Caki2 (cell line): Measurements from ENCODE around the gene ITIH6. TPM values are rescaled to one million over a fixed set of nuclear protein-coding genes. Genes with fewer than 3 reads are reported as not detected.
"Not testable (repeated sequence)": the region's sequence is repeated elsewhere in the genome, so short reads cannot be mapped to it uniquely, and the experiment has no call there.

Source experiments
- DNase-seq: peaks from one replicate; pipeline ENCODE4 v3.0.0-alpha.2; 2015; ENCODE audit warnings: low read depth
- in situ Hi-C: cut with HindIII; loops from 2 replicates; pipeline ENCODE4 v1.10.0; 2016; ENCODE audit warnings: low sequenced_read_pairs, low pct_unique_long_range_greater_than_20kb, mixed read lengths
- total RNA-seq: library from RNA; depleted of rRNA; stranded (reverse); fragments of >200 nt; shearing (Covaris generic); gene quantifications from 2 replicates; pipeline ENCODE4 v1.2.3, GENCODE V29; 2014; ENCODE audit warnings: low replicate concordance; rRNA removed

ITIH6 gene
- not detected in 2 replicates for total RNA-seq

DNA sequence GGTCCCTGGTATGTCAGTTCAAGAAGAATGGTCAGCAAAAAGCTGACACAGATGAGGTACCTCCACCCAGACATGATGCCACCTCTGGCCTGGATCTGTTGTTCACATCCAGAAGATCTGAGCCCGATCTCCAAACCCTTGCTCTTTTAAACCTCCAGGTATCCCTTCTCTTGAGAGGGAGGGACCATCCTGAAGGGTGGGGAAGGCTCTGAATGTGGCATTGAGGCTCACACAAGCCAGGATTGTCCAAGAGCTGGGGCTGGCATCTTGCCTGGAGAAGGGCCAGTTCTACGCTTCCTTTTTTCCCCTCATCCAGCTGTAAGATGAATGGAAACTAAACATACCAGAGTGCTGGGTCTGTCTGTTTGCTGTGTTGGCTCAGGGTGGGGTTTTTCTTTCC lies at the start of gene ITIH6:
Gene ITIH6, minus strand, starts transcription at position 119 of the 400 bp plus-strand sequence. Its CDS starts 45 bp downstream, at position 74.
- no peak for DNase-seq
- in situ Hi-C loops = no loop called here

DNA sequence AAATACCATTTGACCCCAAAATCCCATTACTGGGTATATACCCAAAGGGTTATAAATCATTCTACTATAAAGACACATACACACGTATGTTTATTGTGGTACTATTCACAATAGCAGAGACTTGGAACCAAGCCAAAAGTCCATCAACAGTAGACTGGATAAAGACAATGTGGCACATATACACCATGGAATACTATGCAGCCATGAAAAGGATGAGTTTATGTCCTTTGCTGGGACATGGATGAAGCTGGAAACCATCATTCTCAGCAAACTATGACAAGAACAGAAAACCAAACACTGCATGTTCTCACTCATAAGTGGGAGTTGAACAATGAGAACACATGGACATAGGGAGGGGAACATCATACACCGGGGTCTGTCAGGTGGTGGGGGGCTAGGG lies 49.6 kb upstream of the ITIH6 start:
- in situ Hi-C loops = not testable (repeated sequence)

DNA sequence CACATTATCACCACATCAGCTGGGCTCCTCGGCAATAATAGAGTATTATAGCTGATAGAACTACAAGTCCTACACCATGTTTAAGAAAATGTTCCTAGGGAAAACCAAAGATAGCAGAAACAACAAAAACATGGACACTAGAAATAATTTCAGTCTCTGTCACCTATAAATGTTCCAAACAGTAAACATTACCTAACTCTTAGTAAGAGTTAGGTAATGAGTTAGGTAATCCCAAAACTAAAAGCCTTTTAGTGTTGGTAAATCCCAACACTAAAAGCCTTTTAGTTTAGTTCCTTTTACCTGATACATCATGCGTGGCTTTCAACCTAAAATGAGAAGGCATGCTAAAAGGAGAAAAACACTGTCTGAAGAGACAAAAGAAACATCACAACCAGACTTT lies 45.0 kb upstream of the ITIH6 start:
- DNase-seq = no peak
- in situ Hi-C loops = no loop called here

More for the DNA sequence above, 49.6 kb upstream of the ITIH6 start:
- not testable (repeated sequence) for DNase-seq

DNA sequence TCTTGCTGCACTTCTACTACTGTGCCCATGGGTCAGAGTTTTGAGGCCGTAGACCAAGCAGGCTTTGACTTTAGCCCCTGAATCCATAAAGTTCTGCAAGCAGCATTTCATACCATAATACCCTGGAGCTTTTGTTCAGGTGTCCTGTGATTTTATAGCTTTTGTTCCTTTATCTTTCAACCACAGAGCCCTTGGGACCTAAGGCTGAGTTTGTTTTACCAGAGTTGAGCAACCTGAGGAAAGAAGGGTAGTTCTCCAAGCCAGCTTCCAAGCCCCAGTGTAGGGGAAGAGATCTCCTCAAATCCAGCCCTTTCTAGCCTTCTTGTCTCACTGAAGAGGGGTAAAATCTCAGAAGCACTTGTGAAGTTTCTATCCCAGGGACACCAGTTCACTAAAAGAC lies 44.6 kb upstream of the ITIH6 start:
- DNase-seq = no peak
- in situ Hi-C loops = no loop called here

DNA sequence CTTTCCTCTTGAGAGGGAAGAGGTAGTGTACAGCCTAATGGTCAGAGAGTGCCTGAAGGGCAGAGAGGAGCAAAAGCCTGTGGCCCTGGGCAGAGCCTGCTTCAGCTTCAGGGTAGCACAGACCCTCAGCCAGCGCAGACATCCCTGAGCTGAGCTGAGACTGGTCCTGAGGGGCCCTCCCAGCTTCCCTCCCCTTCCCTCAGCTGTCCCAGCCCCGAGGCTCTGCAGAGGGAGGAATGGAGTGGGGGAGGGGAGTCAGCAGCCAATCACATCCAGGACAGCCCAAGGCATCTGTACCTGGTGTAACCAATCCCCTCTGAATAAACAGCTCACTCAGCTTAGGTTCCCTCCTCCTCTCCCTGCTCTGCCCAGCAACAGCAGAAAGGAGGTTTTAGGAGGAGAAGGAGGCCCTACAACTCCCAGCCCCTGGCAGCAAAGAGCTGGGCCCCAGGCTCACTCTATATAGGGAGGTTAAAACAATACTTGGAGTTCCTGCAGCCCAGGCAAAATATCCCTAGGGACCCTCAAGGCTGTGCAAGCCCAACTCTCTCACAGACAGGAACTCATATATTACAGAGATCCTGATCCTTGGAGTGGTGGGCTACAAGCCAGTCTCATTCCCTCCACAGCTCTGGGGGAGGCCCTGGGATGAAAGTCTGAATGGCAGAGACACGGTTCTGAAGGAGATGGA lies 43.3 kb upstream of the ITIH6 start:
- DNase-seq, in situ Hi-C loops: not testable (repeated sequence)

DNA sequence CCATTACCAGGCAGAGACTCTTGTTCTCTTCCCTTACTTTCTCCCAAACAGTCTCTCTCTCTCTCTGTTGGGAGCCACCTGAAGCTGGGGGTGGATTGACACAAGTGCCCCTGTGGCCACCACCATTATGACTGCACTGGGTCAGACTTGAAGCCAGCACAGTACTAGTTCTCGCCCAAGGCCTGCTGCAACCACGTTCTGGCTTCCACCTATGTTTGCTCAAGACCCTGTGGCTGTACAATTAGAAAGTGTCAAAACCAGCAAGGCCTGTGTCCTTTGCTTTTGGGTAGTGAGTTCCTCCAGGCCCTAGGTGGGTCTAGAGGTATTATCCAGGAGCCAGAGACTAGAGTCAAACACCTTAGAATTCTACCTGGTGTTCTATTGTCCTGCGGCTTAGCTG lies 40.5 kb upstream of the ITIH6 start:
- no peak for DNase-seq
- in situ Hi-C loops = no loop called here

GRCh38 chrX:54826598-54826997 lies 28.5 kb upstream of the ITIH6 start:
- DNase-seq = no peak
- in situ Hi-C loops = no loop called here

DNA sequence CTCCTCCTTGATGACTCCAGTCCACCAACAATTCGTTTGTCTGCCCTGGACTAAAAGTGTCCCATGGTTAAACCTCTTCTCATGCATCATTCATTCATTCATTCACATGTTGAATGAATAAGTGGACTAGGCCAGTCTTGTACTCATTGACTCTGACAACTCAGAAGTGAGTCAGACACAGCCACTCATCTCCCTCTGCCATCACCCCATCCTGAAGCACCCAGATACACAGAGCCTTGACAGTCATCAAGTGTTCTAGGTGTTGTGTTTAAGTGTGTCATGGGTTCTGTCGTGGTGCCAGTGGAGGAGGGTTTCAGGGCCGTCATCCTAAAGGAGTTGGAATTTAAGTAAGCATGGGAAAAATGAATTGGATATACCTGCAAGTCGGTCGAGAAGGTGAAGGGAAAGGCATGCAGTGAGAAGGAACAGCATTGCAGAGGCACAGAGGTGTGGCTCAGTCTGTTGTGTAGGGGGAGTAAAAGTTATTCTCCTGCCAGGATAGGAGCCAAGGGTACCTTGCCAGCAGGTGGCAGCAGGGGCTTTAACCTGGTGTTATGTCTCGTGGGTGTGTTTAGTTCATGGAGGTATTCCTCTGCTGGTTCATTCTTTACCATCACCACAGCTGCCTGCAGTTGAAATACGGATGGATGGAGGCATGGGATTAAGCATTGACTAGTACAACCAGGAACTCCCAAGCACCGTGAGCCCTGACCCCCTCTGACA lies 27.8 kb upstream of the ITIH6 start:
- in situ Hi-C loops = no loop called here
- DNase-seq = no peak

- in situ Hi-C loops = no loop called here
- DNase-seq = no peak
Observed at GRCh38 chrX:54824722-54825121, 26.7 kb upstream of the ITIH6 start.

DNA sequence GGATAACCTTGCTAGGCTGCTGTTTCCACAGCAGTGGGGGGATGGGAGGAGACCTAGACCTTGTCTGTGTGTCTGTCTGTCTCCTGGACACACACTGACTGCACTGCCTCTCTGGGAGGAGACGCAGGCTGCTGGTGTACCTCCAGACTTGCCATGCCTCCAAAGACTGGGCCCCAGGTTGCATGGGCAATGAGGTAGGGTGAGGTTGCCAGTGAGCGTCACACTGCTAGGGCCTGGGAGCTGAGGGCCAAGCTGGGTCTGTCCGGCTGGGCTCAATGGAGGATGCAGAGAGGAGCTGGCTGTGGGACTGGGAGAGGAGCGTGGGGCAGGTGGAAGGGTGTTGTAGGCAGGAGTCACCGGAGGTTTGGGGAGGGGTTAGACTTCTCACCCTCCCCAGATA lies 26.1 kb upstream of the ITIH6 start:
- DNase-seq = no peak
- in situ Hi-C loops = no loop called here

GRCh38 chrX:54821310-54821709 lies 23.3 kb upstream of the ITIH6 start:
- in situ Hi-C loops = no loop called here

GRCh38 chrX:54820737-54821136 lies 22.7 kb upstream of the ITIH6 start:
- in situ Hi-C loops = no loop called here
- DNase-seq = no peak

More at GRCh38 chrX:54821310-54821709, 23.3 kb upstream of the ITIH6 start:
- DNase-seq = no peak

DNA sequence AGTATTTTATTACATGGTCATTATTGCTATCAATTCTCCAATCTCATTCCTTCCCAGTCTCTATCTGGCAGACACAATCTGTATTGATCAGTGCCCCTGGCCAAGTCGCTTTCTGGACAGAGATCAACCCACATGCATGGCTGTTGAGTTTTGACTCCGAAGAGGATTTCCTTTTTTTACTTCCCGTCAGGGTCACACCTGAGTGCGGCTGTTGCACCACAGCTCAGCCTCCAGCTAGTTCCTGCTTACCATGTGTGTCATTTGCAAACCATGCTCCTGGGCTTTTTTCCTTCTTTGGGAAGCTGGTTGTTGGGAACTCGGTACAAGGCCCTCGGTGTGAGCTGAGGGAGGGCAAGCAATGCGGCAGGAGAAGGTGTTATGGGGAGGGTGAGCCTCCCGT lies 21.1 kb upstream of the ITIH6 start:
- in situ Hi-C loops = no loop called here
- no peak for DNase-seq

GRCh38 chrX:54818221-54818620 lies 20.2 kb upstream of the ITIH6 start:
- no peak for DNase-seq
- in situ Hi-C loops = no loop called here

- no peak for DNase-seq
- in situ Hi-C loops = no loop called here
Observed at GRCh38 chrX:54817220-54817820, 19.3 kb upstream of the ITIH6 start.

GRCh38 chrX:54812306-54812705 lies 14.3 kb upstream of the ITIH6 start:
- in situ Hi-C loops = no loop called here

GRCh38 chrX:54811301-54811885 lies 13.3 kb upstream of the ITIH6 start:
- DNase-seq = no peak
- in situ Hi-C loops = no loop called here

More at GRCh38 chrX:54812306-54812705, 14.3 kb upstream of the ITIH6 start:
- DNase-seq = no peak

- in situ Hi-C loops = no loop called here
Observed at GRCh38 chrX:54810532-54810931, 12.5 kb upstream of the ITIH6 start.

More at GRCh38 chrX:54810532-54810931, 12.5 kb upstream of the ITIH6 start:
- no peak for DNase-seq
